ENCODE results near the gene GLUD1. TPM values are rescaled to one million over a fixed set of nuclear protein-coding genes. Genes with fewer than 3 reads are reported as not detected.

Gene GLUD1
- total RNA-seq, 1 donor from 2014 or later = 108 TPM

GRCh38 chr10:87072449-87072848 lies 22.2 kb downstream of the GLUD1 start:
- Histone ChIP-seq H3K9me3 (ENCODE audit: control insufficient read depth in 3 of 3, low read length in 3 of 3) (no peaks in the 10 kb centered on the region), H3K9ac (ENCODE audit: low read depth in 1 of 3, low read length in 3 of 3) (no peak overlapping the region), H3K4me1 (ENCODE audit: control insufficient read depth in 3 of 3, insufficient read depth in 3 of 3, low read length in 3 of 3) (no peaks in the 10 kb centered on the region), H3K27me3 (ENCODE audit: control insufficient read depth in 3 of 3, insufficient read depth in 3 of 3, low read length in 3 of 3) (no peaks in the 10 kb centered on the region), H3K4me3 (ENCODE audit: low read length in 3 of 3) (no peak overlapping the region), H3K36me3 (ENCODE audit: control insufficient read depth in 3 of 3, insufficient read depth in 3 of 3, low read length in 3 of 3) (peaks cover 6 to 22% (median 14%) of the 10 kb centered on the region in 3 donors), H3K27ac (ENCODE audit: low read depth, low read length) (no peak overlapping the region)

GRCh38 chr10:87068281-87068680 lies 26.4 kb downstream of the GLUD1 start:
- Histone ChIP-seq H3K4me1 (ENCODE audit: control insufficient read depth in 3 of 3, insufficient read depth in 3 of 3, low read length in 3 of 3) (no peaks in the 10 kb centered on the region), H3K9me3 (ENCODE audit: control insufficient read depth in 3 of 3, low read length in 3 of 3) (no peaks in the 10 kb centered on the region), H3K36me3 (ENCODE audit: control insufficient read depth in 3 of 3, insufficient read depth in 3 of 3, low read length in 3 of 3) (peaks cover 10 to 45% (median 40%) of the 10 kb centered on the region in 3 donors), H3K9ac (ENCODE audit: low read depth in 1 of 3, low read length in 3 of 3) (no peak overlapping the region), H3K27me3 (ENCODE audit: control insufficient read depth in 3 of 3, insufficient read depth in 3 of 3, low read length in 3 of 3) (no peaks in the 10 kb centered on the region), H3K27ac (ENCODE audit: low read depth, low read length) (no peak overlapping the region), H3K4me3 (ENCODE audit: low read length in 3 of 3) (no peak overlapping the region)

GRCh38 chr10:87066865-87067264 lies 27.8 kb downstream of the GLUD1 start:
- Histone ChIP-seq H3K4me3 (ENCODE audit: low read length in 3 of 3) (no peak overlapping the region), H3K9me3 (ENCODE audit: control insufficient read depth in 3 of 3, low read length in 3 of 3) (no peaks in the 10 kb centered on the region), H3K36me3 (ENCODE audit: control insufficient read depth in 3 of 3, insufficient read depth in 3 of 3, low read length in 3 of 3) (peaks cover 8 to 46% (median 34%) of the 10 kb centered on the region in 3 donors), H3K27me3 (ENCODE audit: control insufficient read depth in 3 of 3, insufficient read depth in 3 of 3, low read length in 3 of 3) (no peaks in the 10 kb centered on the region), H3K27ac (ENCODE audit: low read depth, low read length) (no peak overlapping the region), H3K9ac (ENCODE audit: low read depth in 1 of 3, low read length in 3 of 3) (no peak overlapping the region), H3K4me1 (ENCODE audit: control insufficient read depth in 3 of 3, insufficient read depth in 3 of 3, low read length in 3 of 3) (no peaks in the 10 kb centered on the region)

- Histone ChIP-seq H3K9me3 (ENCODE audit: control insufficient read depth in 3 of 3, low read length in 3 of 3) (no peaks in the 10 kb centered on the region), H3K4me3 (ENCODE audit: low read length in 3 of 3) (no peak overlapping the region), H3K27me3 (ENCODE audit: control insufficient read depth in 3 of 3, insufficient read depth in 3 of 3, low read length in 3 of 3) (no peaks in the 10 kb centered on the region), H3K27ac (ENCODE audit: low read depth, low read length) (no peak overlapping the region), H3K4me1 (ENCODE audit: control insufficient read depth in 3 of 3, insufficient read depth in 3 of 3, low read length in 3 of 3) (no peaks in the 10 kb centered on the region), H3K9ac (ENCODE audit: low read depth in 1 of 3, low read length in 3 of 3) (no peak overlapping the region), H3K36me3 (ENCODE audit: control insufficient read depth in 3 of 3, insufficient read depth in 3 of 3, low read length in 3 of 3) (peaks cover 11 to 50% (median 33%) of the 10 kb centered on the region in 3 donors)
Measured at GRCh38 chr10:87066178-87066577, 28.5 kb downstream of the GLUD1 start.

- Histone ChIP-seq H3K9ac (ENCODE audit: low read depth in 1 of 3, low read length in 3 of 3) (no peak overlapping the region), H3K9me3 (ENCODE audit: control insufficient read depth in 3 of 3, low read length in 3 of 3) (no peaks in the 10 kb centered on the region), H3K4me3 (ENCODE audit: low read length in 3 of 3) (no peak overlapping the region), H3K27me3 (ENCODE audit: control insufficient read depth in 3 of 3, insufficient read depth in 3 of 3, low read length in 3 of 3) (no peaks in the 10 kb centered on the region), H3K27ac (ENCODE audit: low read depth, low read length) (no peak overlapping the region), H3K36me3 (ENCODE audit: control insufficient read depth in 3 of 3, insufficient read depth in 3 of 3, low read length in 3 of 3) (peaks cover 18 to 59% (median 42%) of the 10 kb centered on the region in 3 donors), H3K4me1 (ENCODE audit: control insufficient read depth in 3 of 3, insufficient read depth in 3 of 3, low read length in 3 of 3) (no peaks in the 10 kb centered on the region)
Measured at GRCh38 chr10:87064651-87065050, 30.0 kb downstream of the GLUD1 start.

- Histone ChIP-seq H3K9me3 (ENCODE audit: control insufficient read depth in 3 of 3, low read length in 3 of 3) (no peaks in the 10 kb centered on the region), H3K4me3 (ENCODE audit: low read length in 3 of 3) (no peak overlapping the region), H3K36me3 (ENCODE audit: control insufficient read depth in 3 of 3, insufficient read depth in 3 of 3, low read length in 3 of 3) (peaks cover 21 to 46% (median 41%) of the 10 kb centered on the region in 3 donors), H3K27ac (ENCODE audit: low read depth, low read length) (no peak overlapping the region), H3K27me3 (ENCODE audit: control insufficient read depth in 3 of 3, insufficient read depth in 3 of 3, low read length in 3 of 3) (no peaks in the 10 kb centered on the region), H3K9ac (ENCODE audit: low read depth in 1 of 3, low read length in 3 of 3) (no peak overlapping the region), H3K4me1 (ENCODE audit: control insufficient read depth in 3 of 3, insufficient read depth in 3 of 3, low read length in 3 of 3) (no peaks in the 10 kb centered on the region)
Measured at GRCh38 chr10:87060280-87060928, 34.2 kb downstream of the GLUD1 start.

GRCh38 chr10:87059401-87059800 lies 35.2 kb downstream of the GLUD1 start:
- Histone ChIP-seq H3K4me1 (ENCODE audit: control insufficient read depth in 3 of 3, insufficient read depth in 3 of 3, low read length in 3 of 3) (peaks cover 0 to 6% (median 0%) of the 10 kb centered on the region in 3 donors), H3K36me3 (ENCODE audit: control insufficient read depth in 3 of 3, insufficient read depth in 3 of 3, low read length in 3 of 3) (peaks cover 21 to 49% (median 39%) of the 10 kb centered on the region in 3 donors)

GRCh38 chr10:87058171-87058570 lies 36.5 kb downstream of the GLUD1 start:
- H3K36me3 ChIP-seq (ENCODE audit: control insufficient read depth in 3 of 3, insufficient read depth in 3 of 3, low read length in 3 of 3) = peaks cover 21 to 49% (median 42%) of the 10 kb centered on the region in 3 donors
- H3K9ac ChIP-seq (ENCODE audit: low read depth in 1 of 3, low read length in 3 of 3) = no peak overlapping the region
- no peak overlapping the region for H3K27ac ChIP-seq (ENCODE audit: low read depth, low read length)
- H3K9me3 ChIP-seq (ENCODE audit: control insufficient read depth in 3 of 3, low read length in 3 of 3) = no peaks in the 10 kb centered on the region
- no peaks in the 10 kb centered on the region for H3K27me3 ChIP-seq (ENCODE audit: control insufficient read depth in 3 of 3, insufficient read depth in 3 of 3, low read length in 3 of 3)
- H3K4me3 ChIP-seq (ENCODE audit: low read length in 3 of 3) = no peak overlapping the region
- H3K4me1 ChIP-seq (ENCODE audit: control insufficient read depth in 3 of 3, insufficient read depth in 3 of 3, low read length in 3 of 3) = peaks cover 0 to 7% (median 0%) of the 10 kb centered on the region in 3 donors

More at GRCh38 chr10:87059401-87059800, 35.2 kb downstream of the GLUD1 start:
- Histone ChIP-seq H3K4me3 (ENCODE audit: low read length in 3 of 3) (no peak overlapping the region), H3K27me3 (ENCODE audit: control insufficient read depth in 3 of 3, insufficient read depth in 3 of 3, low read length in 3 of 3) (no peaks in the 10 kb centered on the region), H3K27ac (ENCODE audit: low read depth, low read length) (no peak overlapping the region), H3K9ac (ENCODE audit: low read depth in 1 of 3, low read length in 3 of 3) (no peak overlapping the region), H3K9me3 (ENCODE audit: control insufficient read depth in 3 of 3, low read length in 3 of 3) (no peaks in the 10 kb centered on the region)

- Histone ChIP-seq H3K27ac (ENCODE audit: low read depth, low read length) (peak overlapping the region; percentile 29), H3K9ac (ENCODE audit: low read depth in 1 of 3, low read length in 3 of 3) (no peak overlapping the region), H3K27me3 (ENCODE audit: control insufficient read depth in 3 of 3, insufficient read depth in 3 of 3, low read length in 3 of 3) (no peaks in the 10 kb centered on the region), H3K9me3 (ENCODE audit: control insufficient read depth in 3 of 3, low read length in 3 of 3) (no peaks in the 10 kb centered on the region), H3K36me3 (ENCODE audit: control insufficient read depth in 3 of 3, insufficient read depth in 3 of 3, low read length in 3 of 3) (peaks cover 18 to 49% (median 38%) of the 10 kb centered on the region in 3 donors), H3K4me3 (ENCODE audit: low read length in 3 of 3) (no peak overlapping the region), H3K4me1 (ENCODE audit: control insufficient read depth in 3 of 3, insufficient read depth in 3 of 3, low read length in 3 of 3) (peaks cover 0 to 7% (median 2%) of the 10 kb centered on the region in 3 donors)
Measured at GRCh38 chr10:87054373-87055295, 40.0 kb downstream of the GLUD1 start.
